22Rv1 (cell line): ENCODE data around the gene ESR1.

Experiments used
- H3K27ac ChIP-seq: fragments of 450-650 bp; 2 replicates; pipeline ENCODE4 v1.5.1; 2017
- CTCF ChIP-seq: fragments of 450-650 bp; IDR thresholded peaks from 2 replicates; pipeline ENCODE4 v1.5.1; 2017; ENCODE audit warnings: mild to moderate bottlenecking
- ZFX ChIP-seq: fragments of 450-650 bp; IDR thresholded peaks from 2 replicates; pipeline ENCODE4 v1.6.1; 2017; ENCODE audit warnings: antibody characterized with exemption, borderline replicate concordance

The ESR1 gene

GRCh38 chr6:151916680-151917164 lies 109.2 kb downstream of the ESR1 start:
- no peak for TF ChIP-seq CTCF
- no peak for TF ChIP-seq ZFX
- no peak overlapping the region for H3K27ac ChIP-seq

GRCh38 chr6:151917531-151918329 lies 110.2 kb downstream of the ESR1 start:
- no peak overlapping the region for H3K27ac ChIP-seq
- TF ChIP-seq ZFX, result no peak
- no peak for TF ChIP-seq CTCF

GRCh38 chr6:151940307-151940706 lies 132.8 kb downstream of the ESR1 start:
- H3K27ac ChIP-seq, result no peak overlapping the region
- TF ChIP-seq ZFX, result no peak
- TF ChIP-seq CTCF, result no peak

GRCh38 chr6:151948002-151948743 lies 140.7 kb downstream of the ESR1 start:
- no peak overlapping the region for H3K27ac ChIP-seq
- TF ChIP-seq CTCF (no peak), ZFX (no peak)

GRCh38 chr6:151958332-151958731 lies 150.8 kb downstream of the ESR1 start:
- TF ChIP-seq CTCF (no peak), ZFX (no peak)
- no peak overlapping the region for H3K27ac ChIP-seq

- H3K27ac ChIP-seq, result no peak overlapping the region
- no peak for TF ChIP-seq ZFX
Observed at GRCh38 chr6:151959086-151959485, 151.6 kb downstream of the ESR1 start.

GRCh38 chr6:151961809-151962208 lies 154.3 kb downstream of the ESR1 start:
- H3K27ac ChIP-seq, result no peak overlapping the region
- TF ChIP-seq CTCF, result no peak
- no peak for TF ChIP-seq ZFX
